Mucosa of rectum (tissue), 2 donors: ENCODE results near the gene RCOR1.

ENCODE experiments used
- H3K27ac ChIP-seq, 2 donors: one replicate each; pipeline ENCODE4 v1.7.0; 2013; ENCODE audit warnings: inconsistent platforms in 2 of 2, low read depth in 2 of 2, low read length in 2 of 2
- H3K27me3 ChIP-seq, 2 donors: one replicate each; pipeline ENCODE4 v1.7.0; 2013; ENCODE audit warnings: low read length in 2 of 2; ENCODE audit not compliant: control insufficient read depth in 2 of 2, insufficient read depth in 2 of 2
- H3K36me3 ChIP-seq, 2 donors: one replicate each; pipeline ENCODE4 v1.7.0; 2013; ENCODE audit warnings: low read length in 2 of 2; ENCODE audit not compliant: control insufficient read depth in 2 of 2, insufficient read depth in 2 of 2
- H3K4me1 ChIP-seq, 2 donors: one replicate each; pipeline ENCODE4 v1.7.0; 2013; ENCODE audit warnings: low read length in 2 of 2, mild to moderate bottlenecking in 1 of 2; ENCODE audit not compliant: control insufficient read depth in 2 of 2, insufficient read depth in 2 of 2
- H3K4me3 ChIP-seq, 2 donors: one replicate each; pipeline ENCODE4 v1.7.0; 2013; ENCODE audit warnings: low read length in 2 of 2
- H3K9ac ChIP-seq, 2 donors: one replicate each; pipeline ENCODE4 v1.7.0; 2013; ENCODE audit warnings: low read length in 2 of 2, low read depth in 1 of 2, mild to moderate bottlenecking in 1 of 2
- H3K9me3 ChIP-seq, 2 donors: one replicate each; pipeline ENCODE4 v1.7.0; 2013; ENCODE audit warnings: low read length in 2 of 2; ENCODE audit not compliant: control insufficient read depth in 2 of 2
- donor health status: healthy.
- donor health status: Normal muscosa, but diverticular disease.

The RCOR1 gene

GRCh38 chr14:102739190-102739469 is 146.7 kb downstream of the RCOR1 start:
- H3K4me1 ChIP-seq = no peaks in the 10 kb centered on the region
- no peak overlapping the region for H3K27ac ChIP-seq
- H3K9me3 ChIP-seq = peaks cover 0 to 2% of the 10 kb centered on the region in 2 donors
- no peaks in the 10 kb centered on the region for H3K27me3 ChIP-seq
- no peak overlapping the region for H3K4me3 ChIP-seq
- H3K9ac ChIP-seq = no peak overlapping the region
- peaks cover 5 to 6% of the 10 kb centered on the region in 2 donors for H3K36me3 ChIP-seq

GRCh38 chr14:102746634-102747438 is 154.4 kb downstream of the RCOR1 start:
- no peak overlapping the region for H3K27ac ChIP-seq
- H3K4me1 ChIP-seq = no peaks in the 10 kb centered on the region
- H3K27me3 ChIP-seq = no peaks in the 10 kb centered on the region
- H3K9me3 ChIP-seq = peaks cover 0 to 2% of the 10 kb centered on the region in 2 donors
- H3K4me3 ChIP-seq = no peak overlapping the region
- no peaks in the 10 kb centered on the region for H3K36me3 ChIP-seq
- no peak overlapping the region for H3K9ac ChIP-seq

GRCh38 chr14:102748806-102749205 is 156.4 kb downstream of the RCOR1 start:
- Histone ChIP-seq H3K4me3 (no peak overlapping the region), H3K36me3 (no peaks in the 10 kb centered on the region), H3K27ac (no peak overlapping the region), H3K4me1 (no peaks in the 10 kb centered on the region), H3K9me3 (no peaks in the 10 kb centered on the region), H3K27me3 (no peaks in the 10 kb centered on the region), H3K9ac (no peak overlapping the region)

- no peak overlapping the region for H3K9ac ChIP-seq
These were observed 157.2 kb downstream of the RCOR1 start for GRCh38 chr14:102749393-102750305.

GRCh38 chr14:102750376-102750775 is 157.9 kb downstream of the RCOR1 start:
- no peaks in the 10 kb centered on the region for H3K36me3 ChIP-seq
- no peak overlapping the region for H3K9ac ChIP-seq
- H3K27ac ChIP-seq = no peak overlapping the region
- no peaks in the 10 kb centered on the region for H3K9me3 ChIP-seq
- no peaks in the 10 kb centered on the region for H3K4me1 ChIP-seq
- no peak overlapping the region for H3K4me3 ChIP-seq
- H3K27me3 ChIP-seq = no peaks in the 10 kb centered on the region

More at GRCh38 chr14:102749393-102750305, 157.2 kb downstream of the RCOR1 start:
- H3K27me3 ChIP-seq = no peaks in the 10 kb centered on the region
- H3K36me3 ChIP-seq = no peaks in the 10 kb centered on the region
- H3K4me3 ChIP-seq = no peak overlapping the region
- no peaks in the 10 kb centered on the region for H3K9me3 ChIP-seq
- no peak overlapping the region for H3K27ac ChIP-seq
- H3K4me1 ChIP-seq = no peaks in the 10 kb centered on the region

DNA sequence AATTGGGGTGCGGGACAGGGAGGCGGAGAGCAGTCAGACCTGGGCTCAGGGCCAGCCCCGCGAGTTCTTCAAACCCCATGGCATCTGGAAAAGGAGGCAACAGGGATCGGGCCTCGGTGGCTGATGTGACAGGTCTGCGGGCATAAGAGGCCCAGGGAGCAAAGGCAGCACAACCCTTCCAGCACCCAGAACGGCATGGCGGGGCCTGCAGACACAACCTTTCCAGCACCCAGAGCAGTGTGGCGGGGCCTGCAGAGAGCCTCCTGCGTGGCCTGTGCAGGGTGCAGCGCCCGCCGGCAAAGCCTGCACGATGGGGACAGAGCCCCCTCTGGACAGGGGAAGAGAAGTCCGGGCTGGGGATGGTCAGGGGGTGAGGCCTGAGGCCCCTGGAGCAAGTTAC is 158.6 kb downstream of the RCOR1 start:
- H3K9me3 ChIP-seq = no peaks in the 10 kb centered on the region
- H3K9ac ChIP-seq = no peak overlapping the region
- no peaks in the 10 kb centered on the region for H3K36me3 ChIP-seq

DNA sequence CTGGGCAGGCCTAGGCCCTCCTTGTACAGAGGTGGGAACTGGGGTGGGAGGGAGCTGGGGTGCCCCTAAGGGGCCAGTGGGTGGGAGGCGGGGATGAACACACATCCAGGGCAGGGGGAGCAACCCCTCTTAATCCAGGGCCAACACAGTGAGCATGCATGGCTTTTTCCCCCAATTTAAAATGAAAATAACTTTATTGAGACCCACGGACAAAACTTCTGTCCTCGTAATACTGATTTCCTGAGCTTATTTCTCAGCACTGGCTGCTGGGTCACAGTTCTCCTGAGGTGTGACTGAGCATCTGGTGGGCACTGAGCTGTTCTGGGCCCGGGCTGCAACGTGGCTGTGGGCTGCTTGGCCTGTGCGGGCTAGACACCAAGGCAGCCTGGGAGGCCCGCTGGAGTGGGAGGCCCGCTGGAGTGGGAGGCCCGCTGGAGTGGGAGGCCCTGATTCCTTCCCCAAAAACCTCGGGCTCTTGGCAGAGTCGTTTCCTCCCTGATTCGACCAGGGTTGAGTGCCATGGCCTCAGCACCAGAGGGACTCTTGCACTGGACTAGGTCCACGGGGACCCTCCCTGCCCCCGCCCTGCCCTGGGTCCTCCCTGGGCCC is 159.9 kb downstream of the RCOR1 start:
- H3K4me1 ChIP-seq = no peaks in the 10 kb centered on the region
- no peaks in the 10 kb centered on the region for H3K36me3 ChIP-seq
- H3K27ac ChIP-seq = no peak overlapping the region
- H3K9ac ChIP-seq = no peak overlapping the region
- no peaks in the 10 kb centered on the region for H3K9me3 ChIP-seq
- no peaks in the 10 kb centered on the region for H3K27me3 ChIP-seq
- H3K4me3 ChIP-seq = no peak overlapping the region

More for the DNA sequence above, 158.6 kb downstream of the RCOR1 start:
- Histone ChIP-seq H3K27me3 (no peaks in the 10 kb centered on the region), H3K4me3 (no peak overlapping the region), H3K27ac (no peak overlapping the region), H3K4me1 (no peaks in the 10 kb centered on the region)

DNA sequence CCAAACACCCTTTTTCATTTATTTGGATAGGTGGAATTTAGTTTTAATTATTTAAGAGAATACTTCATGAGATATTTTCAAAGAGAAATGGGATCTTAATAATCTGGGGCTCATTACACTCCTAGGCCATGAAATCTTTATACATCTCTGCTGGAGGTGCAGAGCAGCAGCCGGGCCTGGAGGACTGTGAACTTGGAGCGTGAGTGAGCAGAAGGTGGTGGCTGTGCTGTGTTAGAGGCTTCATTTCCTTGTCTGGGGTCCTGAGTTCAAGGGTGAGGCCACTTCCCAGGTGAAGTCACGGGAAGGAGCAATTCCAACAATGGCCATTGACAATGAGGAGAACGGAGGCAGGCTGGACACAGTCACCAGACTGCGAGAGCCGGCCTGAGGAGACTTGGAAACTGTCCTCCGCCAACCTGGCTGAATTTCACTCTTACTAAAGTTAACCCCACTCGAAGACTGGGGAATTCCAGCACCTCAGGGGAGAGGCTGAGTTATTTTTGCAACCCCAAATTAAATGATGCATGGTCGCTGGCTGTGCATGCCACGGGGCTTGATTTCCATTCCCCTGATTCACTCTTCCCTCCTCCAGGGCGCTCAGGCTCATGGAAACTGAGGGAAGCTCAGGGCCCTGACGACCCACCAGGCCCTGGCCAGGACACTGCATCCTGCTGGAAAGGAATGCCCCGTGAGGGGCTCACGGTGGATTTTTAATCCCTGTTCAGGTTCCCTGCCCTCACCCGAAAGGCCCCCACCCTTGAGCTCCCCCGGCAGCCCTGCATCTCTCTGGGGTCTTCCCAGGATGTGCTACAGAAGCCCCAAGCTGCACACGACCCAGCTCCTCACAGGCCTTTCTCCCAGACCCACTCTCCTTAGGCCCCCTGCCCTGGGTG is 162.2 kb downstream of the RCOR1 start:
- no peaks in the 10 kb centered on the region for H3K27me3 ChIP-seq
- no peak overlapping the region for H3K9ac ChIP-seq
- no peak overlapping the region for H3K27ac ChIP-seq
- no peak overlapping the region for H3K4me3 ChIP-seq
- H3K36me3 ChIP-seq = no peaks in the 10 kb centered on the region
- H3K9me3 ChIP-seq = no peaks in the 10 kb centered on the region
- H3K4me1 ChIP-seq = no peaks in the 10 kb centered on the region

- Histone ChIP-seq H3K9ac (no peak overlapping the region), H3K4me3 (no peak overlapping the region), H3K4me1 (no peaks in the 10 kb centered on the region), H3K27me3 (no peaks in the 10 kb centered on the region), H3K9me3 (no peaks in the 10 kb centered on the region), H3K36me3 (no peaks in the 10 kb centered on the region), H3K27ac (no peak overlapping the region)
These were observed 165.2 kb downstream of the RCOR1 start for GRCh38 chr14:102757646-102758045.
